HG03571 (cell line): ENCODE data around the gene UBFD1.
A peak's percentile ranks its signal among the peaks of the same experiment; 100 is the strongest.
"Not testable (repeated sequence)": the region's sequence is repeated elsewhere in the genome, so short reads cannot be mapped to it uniquely, and the experiment has no call there.

Source experiments
- ATAC-seq: cut with Tn5 transposase; IDR thresholded peaks from one replicate; pipeline ENCODE4 v1.9.1; 2021; ENCODE audit not compliant: unreplicated experiment

UBFD1 gene

GRCh38 chr16:23595951-23596720, 38.6 kb downstream of the UBFD1 start, which contains the start of gene NDUFAB1:
TSS of gene NDUFAB1 (minus strand) at chr16:23596316. CDS start at chr16:23596290, 26 bp downstream.
- ATAC-seq, result peak; percentile 88

- ATAC-seq, result no peak
These were observed 39.7 kb downstream of the UBFD1 start for GRCh38 chr16:23597003-23597756.

DNA sequence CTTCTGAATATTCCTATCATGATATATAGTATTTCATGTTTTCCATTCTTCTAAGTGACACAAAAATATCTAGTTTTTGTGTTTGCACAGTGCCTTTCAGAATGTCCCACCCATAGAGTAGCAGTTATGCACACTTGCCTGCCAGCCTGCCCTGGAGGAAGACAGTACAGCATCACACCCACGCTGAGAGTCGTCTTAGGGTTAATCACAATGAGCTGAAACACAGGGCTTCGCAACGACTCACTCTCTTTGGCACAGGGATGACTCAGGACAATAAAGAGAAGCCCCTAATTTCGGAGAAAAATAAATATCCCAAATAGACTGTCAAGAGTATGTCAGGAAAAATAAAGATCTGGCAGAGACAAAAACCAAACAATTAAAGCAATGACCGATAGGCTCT, 50.2 kb downstream of the UBFD1 start:
- no peak for ATAC-seq

- no peak for ATAC-seq
These were observed 50.7 kb downstream of the UBFD1 start for GRCh38 chr16:23608194-23608593.

GRCh38 chr16:23609929-23610328, 52.4 kb downstream of the UBFD1 start:
- no peak for ATAC-seq

DNA sequence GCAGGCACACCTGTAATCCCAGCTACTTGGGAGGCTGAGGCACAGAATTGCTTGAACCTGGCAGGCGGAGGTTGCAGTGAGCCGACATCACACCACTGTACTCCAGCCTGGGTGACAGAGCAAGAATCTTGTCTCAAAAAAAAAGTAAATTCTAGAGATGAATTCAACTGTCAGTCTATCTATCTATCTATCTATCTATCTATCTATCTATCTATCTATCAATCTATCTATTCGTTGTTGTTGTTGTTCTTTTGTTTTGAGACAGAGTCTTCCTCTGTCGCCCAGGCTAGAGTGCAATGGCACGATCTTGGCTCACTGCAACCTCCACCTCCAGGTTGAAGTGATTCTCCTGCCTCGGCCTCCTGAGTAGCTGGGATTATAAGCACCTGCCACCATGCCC, 53.4 kb downstream of the UBFD1 start:
- not testable (repeated sequence) for ATAC-seq

DNA sequence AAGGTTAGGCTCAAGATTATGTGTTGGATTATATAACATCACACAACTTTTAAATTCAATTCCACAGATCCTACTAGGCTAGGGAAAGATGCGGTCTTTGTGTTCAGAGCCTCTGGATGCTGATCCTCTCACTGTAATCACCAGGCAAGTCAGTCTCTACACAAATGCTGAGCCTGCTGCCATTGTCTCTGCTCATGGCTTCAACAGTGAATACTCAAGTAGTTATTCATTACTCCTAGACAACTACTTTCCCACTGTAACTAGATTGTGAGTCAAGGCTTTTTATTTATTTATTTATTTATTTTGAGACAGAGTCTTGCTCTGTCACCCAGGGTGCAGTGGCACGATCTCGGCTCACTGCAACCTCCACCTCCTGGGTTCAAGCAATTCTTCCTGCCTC, 54.4 kb downstream of the UBFD1 start:
- ATAC-seq, result no peak

- no peak for ATAC-seq
These were observed 58.3 kb downstream of the UBFD1 start for GRCh38 chr16:23615805-23616204.
